ENCODE measurements around the gene CHRM5. TPM values are rescaled to one million over a fixed set of nuclear protein-coding genes. Genes with fewer than 3 reads are reported as not detected.

The CHRM5 gene
- total and polyA plus RNA-seq, 2 donors (not counting 1 experiment from before 2014, with no cell fraction given), result not detected

DNA sequence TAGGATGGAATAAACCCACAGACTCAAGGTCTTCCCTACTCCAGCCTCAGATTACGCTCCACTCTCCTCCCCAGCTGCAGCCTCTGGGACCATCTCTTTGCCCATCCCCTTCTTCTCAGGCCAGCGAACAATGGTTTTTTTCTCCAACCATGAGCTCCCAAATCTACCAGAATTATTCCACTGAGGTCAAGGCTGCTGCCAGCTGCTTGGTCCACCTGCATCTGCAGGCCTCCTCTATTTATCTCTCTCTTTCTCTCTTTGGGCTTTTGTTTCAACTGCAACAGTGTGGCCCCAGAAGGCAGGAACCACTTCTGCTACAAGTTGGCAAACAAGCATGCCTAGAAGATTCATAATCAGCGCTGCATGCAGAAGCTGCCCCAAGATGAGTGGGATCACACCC is 19.1 kb downstream of the CHRM5 start:
- Histone ChIP-seq H3K4me3 (ENCODE audit: control extremely low read depth in 1 of 5, extremely low read depth in 1 of 5, insufficient read depth in 1 of 5, low read depth in 2 of 5, low read length in 4 of 5) (no peak overlapping the region), H3K4me2 (replicated peaks; ENCODE audit: low read depth, low read length, poor library complexity, severe bottlenecking) (no peak overlapping the region), H3K79me2 (ENCODE audit: control insufficient read depth, insufficient read depth, low read length) (no peaks in the 10 kb centered on the region), H3K27me3 (replicated peaks in 1 of 4; ENCODE audit: control extremely low read depth in 1 of 4, control insufficient read depth in 3 of 4, insufficient read depth in 4 of 4, low read length in 3 of 4) (no peaks in the 10 kb centered on the region), H3K36me3 (replicated peaks in 1 of 2; ENCODE audit: control extremely low read depth in 1 of 2, control insufficient read depth in 1 of 2, extremely low read depth in 1 of 2, insufficient read depth in 2 of 2, low read length in 1 of 2) (no peaks in the 10 kb centered on the region), H2AFZ (ENCODE audit: insufficient read depth, low read depth, low read length, poor library complexity, severe bottlenecking) (no peak overlapping the region), H3K9me3 (ENCODE audit: control extremely low read depth in 1 of 3, control insufficient read depth in 2 of 3, insufficient read depth in 1 of 3, low read length in 2 of 3) (no peaks in the 10 kb centered on the region), H3K27ac (ENCODE audit: low read length in 2 of 2) (no peak overlapping the region), H3K4me1 (ENCODE audit: control insufficient read depth in 2 of 2, insufficient read depth in 2 of 2, low read length in 2 of 2) (no peaks in the 10 kb centered on the region), H3K9ac (ENCODE audit: low read length) (no peak overlapping the region), H4K20me1 (ENCODE audit: control insufficient read depth, insufficient read depth, low read length, poor library complexity, severe bottlenecking) (no peaks in the 10 kb centered on the region)
- no peak overlapping the region for H3K4me3 Mint-ChIP-seq
- ChIA-PET POLR2A (no interaction called here), CTCF (no interaction called here)
- H3K27me3 Mint-ChIP-seq, result no peaks in the 10 kb centered on the region
- no peak for TF ChIP-seq EZH2 (IDR thresholded peaks at IDR 0.05; ENCODE audit: borderline replicate concordance, insufficient read depth, low read depth, low read length, poor library complexity, severe bottlenecking)
- TF ChIP-seq, protein P1, sequence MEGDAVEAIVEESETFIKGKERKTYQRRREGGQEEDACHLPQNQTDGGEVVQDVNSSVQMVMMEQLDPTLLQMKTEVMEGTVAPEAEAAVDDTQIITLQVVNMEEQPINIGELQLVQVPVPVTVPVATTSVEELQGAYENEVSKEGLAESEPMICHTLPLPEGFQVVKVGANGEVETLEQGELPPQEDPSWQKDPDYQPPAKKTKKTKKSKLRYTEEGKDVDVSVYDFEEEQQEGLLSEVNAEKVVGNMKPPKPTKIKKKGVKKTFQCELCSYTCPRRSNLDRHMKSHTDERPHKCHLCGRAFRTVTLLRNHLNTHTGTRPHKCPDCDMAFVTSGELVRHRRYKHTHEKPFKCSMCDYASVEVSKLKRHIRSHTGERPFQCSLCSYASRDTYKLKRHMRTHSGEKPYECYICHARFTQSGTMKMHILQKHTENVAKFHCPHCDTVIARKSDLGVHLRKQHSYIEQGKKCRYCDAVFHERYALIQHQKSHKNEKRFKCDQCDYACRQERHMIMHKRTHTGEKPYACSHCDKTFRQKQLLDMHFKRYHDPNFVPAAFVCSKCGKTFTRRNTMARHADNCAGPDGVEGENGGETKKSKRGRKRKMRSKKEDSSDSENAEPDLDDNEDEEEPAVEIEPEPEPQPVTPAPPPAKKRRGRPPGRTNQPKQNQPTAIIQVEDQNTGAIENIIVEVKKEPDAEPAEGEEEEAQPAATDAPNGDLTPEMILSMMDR (IDR thresholded peaks at IDR 0.05), result no peak
- intact Hi-C loops (cut with micrococcal nuclease), result no loop called here
- H3K9me3 Mint-ChIP-seq (ENCODE audit: insufficient read depth), result no peaks in the 10 kb centered on the region
- no peak overlapping the region for H3K27ac Mint-ChIP-seq
- no peak for DNase-seq
- ATAC-seq (ENCODE audit: low read depth), result no peak
- H3K4me1 Mint-ChIP-seq, result no peaks in the 10 kb centered on the region
- 100% methylated on average over 3 of the region's 3 CpGs for WGBS (ENCODE audit: insufficient coverage)

DNA sequence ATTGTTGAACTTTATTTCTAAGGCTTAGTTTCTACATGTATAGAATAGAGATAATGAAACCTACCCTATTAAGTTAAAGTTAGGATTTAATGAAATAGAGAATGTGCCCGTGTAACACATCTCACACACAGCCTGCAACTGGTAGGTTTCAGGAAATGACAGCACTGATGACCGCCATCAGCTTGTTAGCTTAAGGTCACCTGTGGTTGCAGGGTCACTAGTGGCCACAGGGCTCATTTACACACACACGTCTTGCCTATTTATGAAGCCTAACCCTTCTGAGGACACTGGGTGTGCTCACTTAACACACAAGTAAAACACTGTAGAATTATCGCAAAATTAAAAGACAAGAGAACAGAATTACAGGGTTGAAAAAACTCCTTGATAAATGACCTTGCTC is 20.1 kb downstream of the CHRM5 start:
- Histone ChIP-seq H3K9ac (ENCODE audit: low read length) (no peak overlapping the region), H3K79me2 (ENCODE audit: control insufficient read depth, insufficient read depth, low read length) (no peaks in the 10 kb centered on the region), H2AFZ (ENCODE audit: insufficient read depth, low read depth, low read length, poor library complexity, severe bottlenecking) (no peak overlapping the region), H3K4me3 (ENCODE audit: control extremely low read depth in 1 of 5, extremely low read depth in 1 of 5, insufficient read depth in 1 of 5, low read depth in 2 of 5, low read length in 4 of 5) (no peak overlapping the region), H3K27me3 (replicated peaks in 1 of 4; ENCODE audit: control extremely low read depth in 1 of 4, control insufficient read depth in 3 of 4, insufficient read depth in 4 of 4, low read length in 3 of 4) (no peaks in the 10 kb centered on the region), H4K20me1 (ENCODE audit: control insufficient read depth, insufficient read depth, low read length, poor library complexity, severe bottlenecking) (no peaks in the 10 kb centered on the region), H3K4me2 (replicated peaks; ENCODE audit: low read depth, low read length, poor library complexity, severe bottlenecking) (no peak overlapping the region), H3K36me3 (replicated peaks in 1 of 2; ENCODE audit: control extremely low read depth in 1 of 2, control insufficient read depth in 1 of 2, extremely low read depth in 1 of 2, insufficient read depth in 2 of 2, low read length in 1 of 2) (no peaks in the 10 kb centered on the region), H3K27ac (ENCODE audit: low read length in 2 of 2) (no peak overlapping the region), H3K9me3 (ENCODE audit: control extremely low read depth in 1 of 3, control insufficient read depth in 2 of 3, insufficient read depth in 1 of 3, low read length in 2 of 3) (no peaks in the 10 kb centered on the region), H3K4me1 (ENCODE audit: control insufficient read depth in 2 of 2, insufficient read depth in 2 of 2, low read length in 2 of 2) (no peaks in the 10 kb centered on the region)
- Mint-ChIP-seq H3K4me1 (no peaks in the 10 kb centered on the region), H3K27ac (no peak overlapping the region), H3K27me3 (no peaks in the 10 kb centered on the region), H3K4me3 (no peak overlapping the region), H3K9me3 (ENCODE audit: insufficient read depth) (no peaks in the 10 kb centered on the region)
- intact Hi-C loops (cut with micrococcal nuclease), result no loop called here
- POLR2A ChIA-PET, result no interaction called here
- no peak for DNase-seq
- TF ChIP-seq EZH2 (IDR thresholded peaks at IDR 0.05; ENCODE audit: borderline replicate concordance, insufficient read depth, low read depth, low read length, poor library complexity, severe bottlenecking), result no peak
- TF ChIP-seq, protein P1 (IDR thresholded peaks at IDR 0.05), result no peak
- WGBS (ENCODE audit: insufficient coverage), result 100% methylated on average over 3 of the region's 4 CpGs
- no peak for ATAC-seq (ENCODE audit: low read depth)
- CTCF ChIA-PET, result no interaction called here

All from B cell (primary cell).